ENCODE results near the gene N4BP2L1. TPM values are rescaled to one million over a fixed set of nuclear protein-coding genes. Genes with fewer than 3 reads are reported as not detected.

N4BP2L1 gene
- polyA plus RNA-seq, 2 of the 4 experiments (the other 2 are of a cell fraction) = 0.41 to 0.85 TPM

- TF ChIP-seq, protein P1, sequence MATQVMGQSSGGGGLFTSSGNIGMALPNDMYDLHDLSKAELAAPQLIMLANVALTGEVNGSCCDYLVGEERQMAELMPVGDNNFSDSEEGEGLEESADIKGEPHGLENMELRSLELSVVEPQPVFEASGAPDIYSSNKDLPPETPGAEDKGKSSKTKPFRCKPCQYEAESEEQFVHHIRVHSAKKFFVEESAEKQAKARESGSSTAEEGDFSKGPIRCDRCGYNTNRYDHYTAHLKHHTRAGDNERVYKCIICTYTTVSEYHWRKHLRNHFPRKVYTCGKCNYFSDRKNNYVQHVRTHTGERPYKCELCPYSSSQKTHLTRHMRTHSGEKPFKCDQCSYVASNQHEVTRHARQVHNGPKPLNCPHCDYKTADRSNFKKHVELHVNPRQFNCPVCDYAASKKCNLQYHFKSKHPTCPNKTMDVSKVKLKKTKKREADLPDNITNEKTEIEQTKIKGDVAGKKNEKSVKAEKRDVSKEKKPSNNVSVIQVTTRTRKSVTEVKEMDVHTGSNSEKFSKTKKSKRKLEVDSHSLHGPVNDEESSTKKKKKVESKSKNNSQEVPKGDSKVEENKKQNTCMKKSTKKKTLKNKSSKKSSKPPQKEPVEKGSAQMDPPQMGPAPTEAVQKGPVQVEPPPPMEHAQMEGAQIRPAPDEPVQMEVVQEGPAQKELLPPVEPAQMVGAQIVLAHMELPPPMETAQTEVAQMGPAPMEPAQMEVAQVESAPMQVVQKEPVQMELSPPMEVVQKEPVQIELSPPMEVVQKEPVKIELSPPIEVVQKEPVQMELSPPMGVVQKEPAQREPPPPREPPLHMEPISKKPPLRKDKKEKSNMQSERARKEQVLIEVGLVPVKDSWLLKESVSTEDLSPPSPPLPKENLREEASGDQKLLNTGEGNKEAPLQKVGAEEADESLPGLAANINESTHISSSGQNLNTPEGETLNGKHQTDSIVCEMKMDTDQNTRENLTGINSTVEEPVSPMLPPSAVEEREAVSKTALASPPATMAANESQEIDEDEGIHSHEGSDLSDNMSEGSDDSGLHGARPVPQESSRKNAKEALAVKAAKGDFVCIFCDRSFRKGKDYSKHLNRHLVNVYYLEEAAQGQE (IDR thresholded peaks at IDR 0.05) = no peak
- no peak for TF ChIP-seq MAFK (IDR thresholded peaks at IDR 0.05; ENCODE audit: partially characterized antibody)
Measured at GRCh38 chr13:32385410-32385809, 42.5 kb downstream of the N4BP2L1 start (continued).

- Histone ChIP-seq H3K27ac (no peak overlapping the region), H3K4me3 (no peak overlapping the region), H3K4me1 (no peaks in the 10 kb centered on the region), H3K9me3 (no peaks in the 10 kb centered on the region), H3K4me2 (no peak overlapping the region)
- ChIA-PET POLR2A (no interaction called here), CTCF (no interaction called here)
- ATAC-seq (no peak), DNase-seq (ENCODE audit: low read depth in 1 of 2, low spot score in 1 of 2) (no peak), FAIRE-seq (no peak)
- TF ChIP-seq SREBF2 (IDR thresholded peaks at IDR 0.05) (no peak), NR3C1 (IDR thresholded peaks at IDR 0.05) (no peak), ZC3H11A (IDR thresholded peaks at IDR 0.05) (no peak), EHF (CRISPR knock-in tag; IDR thresholded peaks at IDR 0.05) (no peak), USF2 (IDR thresholded peaks at IDR 0.05) (no peak), CTCF (IDR thresholded peaks at IDR 0.05) (no peak), MAX (IDR thresholded peaks at IDR 0.05) (no peak), KDM1A (IDR thresholded peaks at IDR 0.05; ENCODE audit: low read depth) (no peak), FOSL2 (IDR thresholded peaks at IDR 0.05) (no peak), FOSL2 (CRISPR knock-in tag; IDR thresholded peaks at IDR 0.05) (no peak), BHLHE40 (IDR thresholded peaks at IDR 0.05; ENCODE audit: low read depth, low read length) (no peak), FOSB (CRISPR knock-in tag; IDR thresholded peaks at IDR 0.05) (no peak), POLR2AphosphoS2 (conservative IDR thresholded peaks at IDR 0.05; ENCODE audit: low read length) (no peak), EHMT2 (IDR thresholded peaks at IDR 0.05; ENCODE audit: low read depth) (no peak), MAFK (IDR thresholded peaks at IDR 0.05; ENCODE audit: partially characterized antibody) (no peak), HOXA7 (CRISPR knock-in tag; IDR thresholded peaks at IDR 0.05) (no peak), KDM5A (IDR thresholded peaks at IDR 0.05) (no peak), ZSCAN20 (CRISPR knock-in tag; IDR thresholded peaks at IDR 0.05) (no peak)
- TF ChIP-seq, protein P2, sequence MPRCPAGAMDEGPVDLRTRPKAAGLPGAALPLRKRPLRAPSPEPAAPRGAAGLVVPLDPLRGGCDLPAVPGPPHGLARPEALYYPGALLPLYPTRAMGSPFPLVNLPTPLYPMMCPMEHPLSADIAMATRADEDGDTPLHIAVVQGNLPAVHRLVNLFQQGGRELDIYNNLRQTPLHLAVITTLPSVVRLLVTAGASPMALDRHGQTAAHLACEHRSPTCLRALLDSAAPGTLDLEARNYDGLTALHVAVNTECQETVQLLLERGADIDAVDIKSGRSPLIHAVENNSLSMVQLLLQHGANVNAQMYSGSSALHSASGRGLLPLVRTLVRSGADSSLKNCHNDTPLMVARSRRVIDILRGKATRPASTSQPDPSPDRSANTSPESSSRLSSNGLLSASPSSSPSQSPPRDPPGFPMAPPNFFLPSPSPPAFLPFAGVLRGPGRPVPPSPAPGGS (IDR thresholded peaks at IDR 0.05) = no peak
- TF ChIP-seq, protein P3, sequence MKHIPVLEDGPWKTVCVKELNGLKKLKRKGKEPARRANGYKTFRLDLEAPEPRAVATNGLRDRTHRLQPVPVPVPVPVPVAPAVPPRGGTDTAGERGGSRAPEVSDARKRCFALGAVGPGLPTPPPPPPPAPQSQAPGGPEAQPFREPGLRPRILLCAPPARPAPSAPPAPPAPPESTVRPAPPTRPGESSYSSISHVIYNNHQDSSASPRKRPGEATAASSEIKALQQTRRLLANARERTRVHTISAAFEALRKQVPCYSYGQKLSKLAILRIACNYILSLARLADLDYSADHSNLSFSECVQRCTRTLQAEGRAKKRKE (CRISPR knock-in tag; IDR thresholded peaks at IDR 0.05; ENCODE audit: low read depth) = no peak
- 94% methylated on average over 2 of the region's 2 CpGs for WGBS (ENCODE audit: missing lambda C conversion rate)
Measured at GRCh38 chr13:32384702-32385101, 43.2 kb downstream of the N4BP2L1 start.

Measured in A549 (cell line).